Measurements from ENCODE around the gene NHLRC4. TPM values are rescaled to one million over a fixed set of nuclear protein-coding genes. Genes with fewer than 3 reads are reported as not detected.

NHLRC4 gene
- total and polyA plus RNA-seq, 2 of the 13 experiments (the other 11 are each of a cell fraction or from before 2014, with no cell fraction given), result 0.40 to 0.59 TPM

GRCh38 chr16:526181-527014, 40.4 kb upstream of the NHLRC4 start (continued):
- TF ChIP-seq KIAA2018 (CRISPR knock-in tag; IDR thresholded peaks at IDR 0.05; ENCODE audit: borderline replicate concordance), result no peak
- TF ChIP-seq, protein P1, sequence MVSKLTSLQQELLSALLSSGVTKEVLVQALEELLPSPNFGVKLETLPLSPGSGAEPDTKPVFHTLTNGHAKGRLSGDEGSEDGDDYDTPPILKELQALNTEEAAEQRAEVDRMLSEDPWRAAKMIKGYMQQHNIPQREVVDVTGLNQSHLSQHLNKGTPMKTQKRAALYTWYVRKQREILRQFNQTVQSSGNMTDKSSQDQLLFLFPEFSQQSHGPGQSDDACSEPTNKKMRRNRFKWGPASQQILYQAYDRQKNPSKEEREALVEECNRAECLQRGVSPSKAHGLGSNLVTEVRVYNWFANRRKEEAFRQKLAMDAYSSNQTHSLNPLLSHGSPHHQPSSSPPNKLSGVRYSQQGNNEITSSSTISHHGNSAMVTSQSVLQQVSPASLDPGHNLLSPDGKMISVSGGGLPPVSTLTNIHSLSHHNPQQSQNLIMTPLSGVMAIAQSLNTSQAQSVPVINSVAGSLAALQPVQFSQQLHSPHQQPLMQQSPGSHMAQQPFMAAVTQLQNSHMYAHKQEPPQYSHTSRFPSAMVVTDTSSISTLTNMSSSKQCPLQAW (CRISPR knock-in tag; IDR thresholded peaks at IDR 0.05), result peak; percentile 20; the same call in 1 of the 2 replicates
- TF ChIP-seq ZNF414 (CRISPR knock-in tag; IDR thresholded peaks at IDR 0.05), result peak; percentile 44; the same call in 1 of the 2 replicates
- peak; percentile 38; the same call in 1 of the 2 replicates for TF ChIP-seq PATZ1 (CRISPR knock-in tag; IDR thresholded peaks at IDR 0.05)
- 0 out of 2 replicates have a peak, but pooled peaks have one; percentile 1 for TF ChIP-seq FOSL2 (CRISPR knock-in tag; IDR thresholded peaks at IDR 0.05)
- TF ChIP-seq, protein P2, sequence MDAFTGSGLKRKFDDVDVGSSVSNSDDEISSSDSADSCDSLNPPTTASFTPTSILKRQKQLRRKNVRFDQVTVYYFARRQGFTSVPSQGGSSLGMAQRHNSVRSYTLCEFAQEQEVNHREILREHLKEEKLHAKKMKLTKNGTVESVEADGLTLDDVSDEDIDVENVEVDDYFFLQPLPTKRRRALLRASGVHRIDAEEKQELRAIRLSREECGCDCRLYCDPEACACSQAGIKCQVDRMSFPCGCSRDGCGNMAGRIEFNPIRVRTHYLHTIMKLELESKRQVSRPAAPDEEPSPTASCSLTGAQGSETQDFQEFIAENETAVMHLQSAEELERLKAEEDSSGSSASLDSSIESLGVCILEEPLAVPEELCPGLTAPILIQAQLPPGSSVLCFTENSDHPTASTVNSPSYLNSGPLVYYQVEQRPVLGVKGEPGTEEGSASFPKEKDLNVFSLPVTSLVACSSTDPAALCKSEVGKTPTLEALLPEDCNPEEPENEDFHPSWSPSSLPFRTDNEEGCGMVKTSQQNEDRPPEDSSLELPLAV (CRISPR knock-in tag; conservative IDR thresholded peaks at IDR 0.05; ENCODE audit: low read depth), result no peak
- no peak for TF ChIP-seq RORA (CRISPR knock-in tag; IDR thresholded peaks at IDR 0.05)
- no peak for TF ChIP-seq RXRA (CRISPR knock-in tag; IDR thresholded peaks at IDR 0.05)
- 0 out of 2 replicates have a peak, but pooled peaks have one; percentile 16 for TF ChIP-seq ZNF772 (CRISPR knock-in tag; IDR thresholded peaks at IDR 0.05)
- no peak; the same call in 1 of the 2 replicates for TF ChIP-seq FOXC1 (CRISPR knock-in tag; IDR thresholded peaks at IDR 0.05; ENCODE audit: borderline replicate concordance)
